ENCODE results near the gene FGF14.

Gene FGF14

GRCh38 chr13:102198418-102199311, 203.2 kb downstream of the FGF14 start:
- DNase-seq (ENCODE audit: low read depth in 2 of 3, low spot score in 2 of 3) = no peak

- no peak for DNase-seq (ENCODE audit: low read depth in 2 of 3, low spot score in 2 of 3)
Observed at GRCh38 chr13:102197193-102197592, 204.7 kb downstream of the FGF14 start.

- DNase-seq (ENCODE audit: low read depth in 2 of 3, low spot score in 2 of 3) = no peak
Observed at GRCh38 chr13:102195566-102196462, 206.0 kb downstream of the FGF14 start.

- no peak for DNase-seq (ENCODE audit: low read depth in 2 of 3, low spot score in 2 of 3)
Observed at GRCh38 chr13:102192858-102193257, 209.0 kb downstream of the FGF14 start.

- no peak for DNase-seq (ENCODE audit: low read depth in 2 of 3, low spot score in 2 of 3)
Observed at GRCh38 chr13:102191951-102192502, 209.8 kb downstream of the FGF14 start.

- DNase-seq (ENCODE audit: low read depth in 2 of 3, low spot score in 2 of 3) = no peak
Observed at GRCh38 chr13:102190930-102191329, 210.9 kb downstream of the FGF14 start.

GRCh38 chr13:102187313-102187712, 214.5 kb downstream of the FGF14 start:
- DNase-seq (ENCODE audit: low read depth in 2 of 3, low spot score in 2 of 3) = no peak

GRCh38 chr13:102185375-102185984, 216.4 kb downstream of the FGF14 start:
- DNase-seq (ENCODE audit: low read depth in 2 of 3, low spot score in 2 of 3) = no peak

- no peak for DNase-seq (ENCODE audit: low read depth in 2 of 3, low spot score in 2 of 3)
Observed at GRCh38 chr13:102183509-102184182, 218.2 kb downstream of the FGF14 start.

- DNase-seq (ENCODE audit: low read depth in 2 of 3, low spot score in 2 of 3) = no peak
Observed at GRCh38 chr13:102182170-102182569, 219.7 kb downstream of the FGF14 start.

GRCh38 chr13:102177431-102177830, 224.4 kb downstream of the FGF14 start:
- no peak for DNase-seq (ENCODE audit: low read depth in 2 of 3, low spot score in 2 of 3)

- DNase-seq (ENCODE audit: low read depth in 2 of 3, low spot score in 2 of 3) = no peak
Observed at GRCh38 chr13:102176846-102177245, 225.0 kb downstream of the FGF14 start.

GRCh38 chr13:102172406-102172805, 229.4 kb downstream of the FGF14 start:
- DNase-seq (ENCODE audit: low read depth in 2 of 3, low spot score in 2 of 3) = no peak

GRCh38 chr13:102170305-102170704, 231.5 kb downstream of the FGF14 start:
- no peak for DNase-seq (ENCODE audit: low read depth in 2 of 3, low spot score in 2 of 3)

- DNase-seq (ENCODE audit: low read depth in 2 of 3, low spot score in 2 of 3) = no peak
Observed at GRCh38 chr13:102169471-102170015, 232.3 kb downstream of the FGF14 start.

GRCh38 chr13:102152790-102153189, 249.1 kb downstream of the FGF14 start:
- no peak for DNase-seq (ENCODE audit: low read depth in 2 of 3, low spot score in 2 of 3)

- no peak for DNase-seq (ENCODE audit: low read depth in 2 of 3, low spot score in 2 of 3)
Observed at GRCh38 chr13:102147353-102147752, 254.5 kb downstream of the FGF14 start.

- DNase-seq (ENCODE audit: low read depth in 2 of 3, low spot score in 2 of 3) = no peak
Observed at GRCh38 chr13:102145750-102146149, 256.1 kb downstream of the FGF14 start.

- no peak for DNase-seq (ENCODE audit: low read depth in 2 of 3, low spot score in 2 of 3)
Observed at GRCh38 chr13:102142473-102142826, 259.4 kb downstream of the FGF14 start.
